ENCODE data around the gene CLEC14A. TPM values are rescaled to one million over a fixed set of nuclear protein-coding genes. Genes with fewer than 3 reads are reported as not detected.

Gene CLEC14A
- total RNA-seq (21.3 TPM), polyA plus RNA-seq (ENCODE audit: insufficient read depth in 1 of 8, insufficient read length in 8 of 8, low replicate concordance in 1 of 8) (10 to 100 TPM; 19.5 to 29.9 (median 27.8) TPM)
- long read RNA-seq, donor 1, transcript CLEC14A-201 (1 exons, 2,267 nt), result major isoform, 36 of 36 reads
- long read RNA-seq, donor 1, partial matches to known transcripts, result 0 of 36 reads
- long read RNA-seq, donor 1, other reads (novel, unspliced or antisense), result 0 of 36 reads
- long read RNA-seq, donor 2, transcript CLEC14A-201 (1 exons, 2,267 nt), result major isoform, 14 of 14 reads
- long read RNA-seq, donor 2, partial matches to known transcripts, result 0 of 14 reads
- long read RNA-seq, donor 2, other reads (novel, unspliced or antisense), result 0 of 14 reads
- long read RNA-seq, donor 3, transcript CLEC14A-201 (1 exons, 2,267 nt), result major isoform, 69 of 69 reads
- long read RNA-seq, donor 3, partial matches to known transcripts, result 0 of 69 reads
- long read RNA-seq, donor 3, other reads (novel, unspliced or antisense), result 0 of 69 reads
- long read RNA-seq, donor 4, transcript CLEC14A-201 (1 exons, 2,267 nt), result major isoform, 50 of 50 reads
- long read RNA-seq, donor 4, partial matches to known transcripts, result 0 of 50 reads
- long read RNA-seq, donor 4, other reads (novel, unspliced or antisense), result 0 of 50 reads
- long read RNA-seq, donor 5, transcript CLEC14A-201 (1 exons, 2,267 nt), result major isoform, 203 of 203 reads
- long read RNA-seq, donor 5, partial matches to known transcripts, result 0 of 203 reads
- long read RNA-seq, donor 5, other reads (novel, unspliced or antisense), result 0 of 203 reads
- long read RNA-seq, donor 6, transcript CLEC14A-201 (1 exons, 2,267 nt), result major isoform, 104 of 104 reads
- long read RNA-seq, donor 6, partial matches to known transcripts, result 0 of 104 reads
- long read RNA-seq, donor 6, other reads (novel, unspliced or antisense), result 0 of 104 reads
- long read RNA-seq, donor 7, transcript CLEC14A-201 (1 exons, 2,267 nt), result major isoform, 132 of 132 reads
- long read RNA-seq, donor 7, partial matches to known transcripts, result 0 of 132 reads
- long read RNA-seq, donor 7, other reads (novel, unspliced or antisense), result 0 of 132 reads
- long read RNA-seq, donor 8, transcript CLEC14A-201 (1 exons, 2,267 nt), result major isoform, 95 of 95 reads
- long read RNA-seq, donor 8, partial matches to known transcripts, result 0 of 95 reads
- long read RNA-seq, donor 8, other reads (novel, unspliced or antisense), result 0 of 95 reads
- long read RNA-seq, donor 9, transcript CLEC14A-201 (1 exons, 2,267 nt), result major isoform, 96 of 96 reads
- long read RNA-seq, donor 9, partial matches to known transcripts, result 0 of 96 reads
- long read RNA-seq, donor 9, other reads (novel, unspliced or antisense), result 0 of 96 reads
- long read RNA-seq, donor 10, transcript CLEC14A-201 (1 exons, 2,267 nt), result major isoform, 134 of 134 reads
- long read RNA-seq, donor 10, partial matches to known transcripts, result 0 of 134 reads
- long read RNA-seq, donor 10, other reads (novel, unspliced or antisense), result 0 of 134 reads
- long read RNA-seq, donor 11, transcript CLEC14A-201 (1 exons, 2,267 nt), result major isoform, 103 of 103 reads
- long read RNA-seq, donor 11, partial matches to known transcripts, result 0 of 103 reads
- long read RNA-seq, donor 11, other reads (novel, unspliced or antisense), result 0 of 103 reads

GRCh38 chr14:38255673-38256532 is at the start of gene CLEC14A:
TSS of gene CLEC14A (minus strand) at chr14:38256093. CDS start at chr14:38256022, 71 bp downstream.
- H3K36me3 ChIP-seq (ENCODE audit: control insufficient read depth, insufficient read depth, low read length), result no peaks in the 10 kb centered on the region
- peak within 1 kb of the TSS; percentile 92 for H3K27ac ChIP-seq (ENCODE audit: low read length)
- peak; percentile 96 for DNase-seq
- peaks cover 8% of the 10 kb centered on the region for H3K4me1 ChIP-seq (ENCODE audit: control insufficient read depth, insufficient read depth, low read length)
- no peaks in the 10 kb centered on the region for H3K9me3 ChIP-seq (replicated peaks; ENCODE audit: control insufficient read depth, low read depth, low read length)
- peak within 1 kb of the TSS; percentile 68 for H3K4me3 ChIP-seq (ENCODE audit: low read length)
- 1% methylated on average over 59 of the region's 68 CpGs for WGBS (ENCODE audit: insufficient coverage)
- H3K27me3 ChIP-seq (ENCODE audit: control insufficient read depth, insufficient read depth, low read length), result peaks cover 19% of the 10 kb centered on the region

- no peaks in the 10 kb centered on the region for H3K27me3 ChIP-seq (ENCODE audit: control insufficient read depth, insufficient read depth, low read length)
- DNase-seq, result no peak
- no CpG with 5 or more reads among the region's 1 CpG for WGBS (ENCODE audit: insufficient coverage)
Observed at GRCh38 chr14:38302966-38303365, 47.1 kb upstream of the CLEC14A start.

GRCh38 chr14:38302034-38302433 is 46.1 kb upstream of the CLEC14A start:
- Histone ChIP-seq H3K9me3 (replicated peaks; ENCODE audit: control insufficient read depth, low read depth, low read length) (peaks cover 7% of the 10 kb centered on the region), H3K36me3 (ENCODE audit: control insufficient read depth, insufficient read depth, low read length) (no peaks in the 10 kb centered on the region), H3K4me1 (ENCODE audit: control insufficient read depth, insufficient read depth, low read length) (no peaks in the 10 kb centered on the region), H3K27me3 (ENCODE audit: control insufficient read depth, insufficient read depth, low read length) (no peaks in the 10 kb centered on the region), H3K4me3 (ENCODE audit: low read length) (no peak overlapping the region), H3K27ac (ENCODE audit: low read length) (no peak overlapping the region)
- DNase-seq, result no peak
- WGBS (ENCODE audit: insufficient coverage), result no CpG with 5 or more reads among the region's 2 CpGs

More at GRCh38 chr14:38302966-38303365, 47.1 kb upstream of the CLEC14A start:
- no peak overlapping the region for H3K4me3 ChIP-seq (ENCODE audit: low read length)
- H3K27ac ChIP-seq (ENCODE audit: low read length), result no peak overlapping the region
- peaks cover 7% of the 10 kb centered on the region for H3K9me3 ChIP-seq (replicated peaks; ENCODE audit: control insufficient read depth, low read depth, low read length)
- no peaks in the 10 kb centered on the region for H3K4me1 ChIP-seq (ENCODE audit: control insufficient read depth, insufficient read depth, low read length)
- H3K36me3 ChIP-seq (ENCODE audit: control insufficient read depth, insufficient read depth, low read length), result no peaks in the 10 kb centered on the region

GRCh38 chr14:38297681-38298080 is 41.8 kb upstream of the CLEC14A start:
- H3K27ac ChIP-seq (ENCODE audit: low read length), result no peak overlapping the region
- DNase-seq, result peak; percentile 43
- H3K4me1 ChIP-seq (ENCODE audit: control insufficient read depth, insufficient read depth, low read length), result no peaks in the 10 kb centered on the region
- H3K36me3 ChIP-seq (ENCODE audit: control insufficient read depth, insufficient read depth, low read length), result no peaks in the 10 kb centered on the region
- no peak overlapping the region for H3K4me3 ChIP-seq (ENCODE audit: low read length)
- H3K27me3 ChIP-seq (ENCODE audit: control insufficient read depth, insufficient read depth, low read length), result no peaks in the 10 kb centered on the region
- H3K9me3 ChIP-seq (replicated peaks; ENCODE audit: control insufficient read depth, low read depth, low read length), result no peaks in the 10 kb centered on the region
- no CpG with 5 or more reads among the region's 1 CpG for WGBS (ENCODE audit: insufficient coverage)

- Histone ChIP-seq H3K9me3 (replicated peaks; ENCODE audit: control insufficient read depth, low read depth, low read length) (no peaks in the 10 kb centered on the region), H3K27ac (ENCODE audit: low read length) (peak overlapping the region; percentile 3), H3K4me3 (ENCODE audit: low read length) (no peak overlapping the region), H3K36me3 (ENCODE audit: control insufficient read depth, insufficient read depth, low read length) (no peaks in the 10 kb centered on the region), H3K27me3 (ENCODE audit: control insufficient read depth, insufficient read depth, low read length) (no peaks in the 10 kb centered on the region), H3K4me1 (ENCODE audit: control insufficient read depth, insufficient read depth, low read length) (no peaks in the 10 kb centered on the region)
- DNase-seq, result no peak
Observed at GRCh38 chr14:38291681-38292467, 36.0 kb upstream of the CLEC14A start.

GRCh38 chr14:38290601-38291188 is 34.8 kb upstream of the CLEC14A start:
- Histone ChIP-seq H3K27me3 (ENCODE audit: control insufficient read depth, insufficient read depth, low read length) (no peaks in the 10 kb centered on the region), H3K36me3 (ENCODE audit: control insufficient read depth, insufficient read depth, low read length) (no peaks in the 10 kb centered on the region), H3K4me1 (ENCODE audit: control insufficient read depth, insufficient read depth, low read length) (no peaks in the 10 kb centered on the region), H3K4me3 (ENCODE audit: low read length) (no peak overlapping the region), H3K9me3 (replicated peaks; ENCODE audit: control insufficient read depth, low read depth, low read length) (no peaks in the 10 kb centered on the region), H3K27ac (ENCODE audit: low read length) (peak overlapping the region; percentile 44)
- peak; percentile 21 for DNase-seq
- no CpG with 5 or more reads among the region's 5 CpGs for WGBS (ENCODE audit: insufficient coverage)

GRCh38 chr14:38286452-38286851 is 30.6 kb upstream of the CLEC14A start:
- Histone ChIP-seq H3K36me3 (ENCODE audit: control insufficient read depth, insufficient read depth, low read length) (no peaks in the 10 kb centered on the region), H3K27ac (ENCODE audit: low read length) (no peak overlapping the region), H3K4me3 (ENCODE audit: low read length) (no peak overlapping the region), H3K27me3 (ENCODE audit: control insufficient read depth, insufficient read depth, low read length) (no peaks in the 10 kb centered on the region), H3K9me3 (replicated peaks; ENCODE audit: control insufficient read depth, low read depth, low read length) (peaks cover 2% of the 10 kb centered on the region), H3K4me1 (ENCODE audit: control insufficient read depth, insufficient read depth, low read length) (no peaks in the 10 kb centered on the region)
- DNase-seq, result no peak

GRCh38 chr14:38285962-38286361 is 30.1 kb upstream of the CLEC14A start:
- H3K27me3 ChIP-seq (ENCODE audit: control insufficient read depth, insufficient read depth, low read length), result no peaks in the 10 kb centered on the region
- H3K4me3 ChIP-seq (ENCODE audit: low read length), result no peak overlapping the region
- DNase-seq, result no peak
- H3K4me1 ChIP-seq (ENCODE audit: control insufficient read depth, insufficient read depth, low read length), result no peaks in the 10 kb centered on the region
- H3K36me3 ChIP-seq (ENCODE audit: control insufficient read depth, insufficient read depth, low read length), result no peaks in the 10 kb centered on the region
- H3K9me3 ChIP-seq (replicated peaks; ENCODE audit: control insufficient read depth, low read depth, low read length), result peaks cover 2% of the 10 kb centered on the region
- no peak overlapping the region for H3K27ac ChIP-seq (ENCODE audit: low read length)
- no CpG with 5 or more reads among the region's 2 CpGs for WGBS (ENCODE audit: insufficient coverage)

Data from muscle of leg (tissue), 16 donors.